Heart right ventricle (tissue), 16 donors: ENCODE results near the gene ZNF784. TPM values are rescaled to one million over a fixed set of nuclear protein-coding genes. Genes with fewer than 3 reads are reported as not detected.

ENCODE experiments used
- ATAC-seq, 8 donors: fragments of 200-7000 bp; cut with Tn5 transposase; one replicate each; pipeline ENCODE4 v1.9.1; 2020; ENCODE audit warnings: mild to moderate bottlenecking in 8 of 8, moderate library complexity in 8 of 8, moderate number of reproducible peaks in 1 of 8
- DNase-seq, 2 donors: peaks; one replicate each; pipeline ENCODE4 v3.0.0-alpha.2; 2020
- H3K27ac ChIP-seq, 10 donors: fragments of 200-600 bp; sonication (generic) in 2 of 10; one replicate each; pipeline versions ENCODE4 v1.5.0 to v1.8.0; 2020 to 2022; ENCODE audit warnings: mild to moderate bottlenecking in 3 of 10
- H3K27me3 ChIP-seq, 7 donors: fragments of 200-600 bp; one replicate each; pipeline ENCODE4 v1.8.0; 2021 to 2022; ENCODE audit warnings: mild to moderate bottlenecking in 2 of 7
- H3K36me3 ChIP-seq, 9 donors: fragments of 200-600 bp; sonication (generic) in 1 of 9; one replicate each; pipeline versions ENCODE4 v1.5.0 to v1.8.0; 2020 to 2022; ENCODE audit warnings: mild to moderate bottlenecking in 2 of 9
- H3K4me1 ChIP-seq, 9 donors: fragments of 200-600 bp; sonication (generic) in 1 of 9; one replicate each; pipeline versions ENCODE4 v1.5.0 to v1.8.0; 2020 to 2022; ENCODE audit warnings: mild to moderate bottlenecking in 4 of 9
- H3K4me3 ChIP-seq, 10 donors: fragments of 200-600 bp; sonication (generic) in 2 of 10; one replicate each; pipeline versions ENCODE4 v1.5.0 to v1.8.0; 2020 to 2022; ENCODE audit warnings: mild to moderate bottlenecking in 7 of 10, moderate library complexity in 2 of 10
- H3K9me3 ChIP-seq, 11 donors: fragments of 200-600 bp in 10 of 11; sonication (generic) in 2 of 11; one replicate each; pipeline versions ENCODE4 v1.5.0 to v1.8.0; 2013 to 2022; ENCODE audit warnings: mild to moderate bottlenecking in 2 of 11, control low read depth in 1 of 11, moderate library complexity in 1 of 11
- CTCF ChIP-seq, 9 donors: fragments of 200-600 bp; sonication (generic) in 2 of 9; IDR thresholded peaks; one replicate each; pipeline versions ENCODE4 v1.5.0 to v1.8.0; 2021 to 2022; ENCODE audit warnings: antibody characterized with exemption in 9 of 9, mild to moderate bottlenecking in 5 of 9, moderate library complexity in 1 of 9
- WGBS, 2 donors: extraction: QIAGEN DNeasy Blood & Tissue Kit; methylation state at CpG; one replicate each; pipeline ENCODE4 v1.1.7; 2013; ENCODE audit warnings: inconsistent platforms in 1 of 2; 5-methylcytosine and 5-hydroxymethylcytosine counted together
- intact Hi-C, 10 donors: fragments of 100-400 bp; cut with DNase I; formaldehyde crosslinking; loops; one replicate each; pipeline versions ENCODE4 v1.11.1 to v1.14.2; 2022
- polyA plus RNA-seq, 2 donors: library from polyadenylated mRNA; stranded (reverse); fragments of 200-250 nt; gene quantifications; one replicate each; pipeline ENCODE4 v1.2.3, GENCODE V29; 2013
- total RNA-seq, 10 donors: library from RNA; stranded (reverse); fragmentation: NEBNext Ultra II Directional in 3 of 10; extraction: Animal tissue kit (Norgen Biotek cat#: 25700) in 3 of 10; gene quantifications; one replicate each; pipeline versions ENCODE4 v1.2.1 to v1.2.4, GENCODE V29; 2021 to 2023
- donor health status: Arrhythmogenic right ventricular cardiomyopathy.
- donor health status: ischemic (EF 13 %, LVEDD 7.1; RV severe dilation, severe dysfunction).
- donor health status: healthy with polysubstance abuse.
- donor health status: DM: no; HTN: yes; CAD: no.
- donor health status: DM: no; HTN: no; CAD: no.
- donor health status: ischemic (EF 25% LVEDD 6.9; RV normal size, moderate dysfunction).
- donor health status: ischemic (EF 25% LVEDD 5.7; RV mildly dilated, moderate dysfunction).
- donor health status: healthy.
- donor health status: DM: yes; HTN: yes; CAD: no.
- donor health status: Ischemic cardiomyopathy.
- donor health status: ischemic (EF 35%, LVEDD 5.7; RV mildly dilated, moderate dysfunction).
- donor health status: nonischemic (EF 11% LVEDD 7.7; RV severe dilation, severe dysfunction).
- donor health status: DM: yes; HTN: yes; CAD: no.
- donor health status: PGD.
- donor health status: ischemic (EF 29% LVEDD 5.4; RV normal size, mild dysfunction).
- donor health status: nonischemic (EF 23%, LVEDD 6.1; RV moderate dilation, normal function).

Gene ZNF784
- total and polyA plus RNA-seq, 12 donors: 6.4 to 16.4 (median 11.8) TPM

GRCh38 chr19:55666343-55667005 lies 42.1 kb upstream of the ZNF784 start:
- H3K9me3 ChIP-seq: no peaks in the 10 kb centered on the region
- no peak overlapping the region for H3K4me3 ChIP-seq
- no peak for DNase-seq
- intact Hi-C loops: no loop called here
- H3K27ac ChIP-seq: no peak overlapping the region
- H3K4me1 ChIP-seq: peaks cover 0 to 13% (median 2%) of the 10 kb centered on the region in 9 donors
- H3K36me3 ChIP-seq: peaks cover 0 to 97% (median 67%) of the 10 kb centered on the region in 9 donors
- WGBS, 2 donors: 85 to 90% methylated on average over 12 of the region's 12 CpGs
- ATAC-seq: no peak
- no peaks in the 10 kb centered on the region for H3K27me3 ChIP-seq
- no peak for TF ChIP-seq CTCF (IDR thresholded peaks at IDR 0.05)

DNA sequence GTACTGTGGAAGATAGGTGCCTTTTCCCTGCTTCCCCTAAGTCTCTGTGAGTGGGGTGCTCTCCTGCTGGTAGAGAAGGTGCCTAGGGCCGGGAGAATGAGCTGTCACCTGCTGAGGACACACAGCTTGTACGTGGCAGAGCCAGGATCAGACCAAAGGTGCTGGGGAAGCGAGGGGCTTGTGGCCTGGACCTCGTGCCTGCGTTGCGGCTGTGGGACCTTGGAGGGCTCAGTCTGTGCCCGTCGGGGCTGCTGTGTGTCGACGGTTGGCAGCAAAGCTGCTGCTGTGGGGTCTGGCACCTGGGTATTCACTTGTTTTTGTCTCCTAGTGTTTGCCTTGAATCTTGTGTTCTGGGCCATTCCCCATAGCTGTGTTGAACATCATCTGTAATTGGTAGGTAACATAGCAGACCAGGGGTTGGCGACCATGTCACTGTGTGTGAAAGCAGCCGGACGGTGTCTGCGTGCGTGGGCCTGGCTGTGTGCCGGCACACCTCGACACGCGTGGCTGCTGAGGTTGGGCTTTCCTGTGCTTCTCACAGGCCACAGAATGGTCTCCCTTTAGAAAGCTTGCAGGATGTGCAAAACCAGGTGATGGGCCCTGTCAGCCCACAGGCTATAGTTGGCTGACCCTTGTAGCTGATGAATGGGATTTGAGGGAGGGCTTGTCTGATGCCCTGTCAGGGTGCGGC lies 39.6 kb upstream of the ZNF784 start:
- TF ChIP-seq CTCF (IDR thresholded peaks at IDR 0.05): no peak
- Histone ChIP-seq H3K4me3 (no peak overlapping the region), H3K4me1 (peaks cover 3 to 21% (median 9%) of the 10 kb centered on the region in 9 donors), H3K27ac (no peak overlapping the region), H3K27me3 (no peaks in the 10 kb centered on the region), H3K9me3 (no peaks in the 10 kb centered on the region), H3K36me3 (peaks cover 0 to 99% (median 64%) of the 10 kb centered on the region in 9 donors)
- 87 to 91% methylated on average over 20 of the region's 20 CpGs for WGBS, 2 donors
- intact Hi-C loops: no loop called here
- no peak for ATAC-seq
- no peak for DNase-seq

DNA sequence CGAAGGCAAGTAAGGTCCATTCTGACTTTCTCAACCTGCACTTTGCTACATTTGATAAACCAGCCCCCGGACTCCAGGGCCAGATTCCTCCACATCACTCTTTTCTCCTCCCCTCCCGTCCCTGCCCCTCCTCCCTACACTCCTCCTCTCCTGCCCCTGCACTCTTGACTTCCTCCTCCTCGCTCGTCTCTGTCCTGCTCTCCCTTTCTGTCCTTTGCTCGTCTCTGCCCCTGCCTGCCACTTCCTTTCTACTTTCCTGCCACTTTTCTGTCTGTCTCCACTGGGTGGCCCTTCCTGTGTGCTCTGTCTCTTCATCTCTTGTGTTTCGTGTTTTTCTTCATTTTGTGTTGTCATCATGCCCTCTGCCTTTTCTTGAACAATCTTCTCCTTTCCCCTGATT lies 37.5 kb upstream of the ZNF784 start:
- DNase-seq (no peak), ATAC-seq (no peak)
- Histone ChIP-seq H3K36me3 (peaks cover 0 to 84% (median 54%) of the 10 kb centered on the region in 9 donors), H3K27ac (no peak overlapping the region), H3K9me3 (no peaks in the 10 kb centered on the region), H3K4me3 (no peak overlapping the region), H3K4me1 (peaks cover 25 to 39% (median 30%) of the 10 kb centered on the region in 9 donors), H3K27me3 (no peaks in the 10 kb centered on the region)
- intact Hi-C loops: no loop called here
- WGBS, 2 donors: 58 to 66% methylated on average over 7 of the region's 7 CpGs
- TF ChIP-seq CTCF (IDR thresholded peaks at IDR 0.05): no peak

- intact Hi-C loops: no loop called here
- WGBS, 2 donors: 74 to 75% methylated on average over 16 of the region's 16 CpGs
- no peak for TF ChIP-seq CTCF (IDR thresholded peaks at IDR 0.05)
Observed at GRCh38 chr19:55660991-55661390, 36.6 kb upstream of the ZNF784 start.

More at GRCh38 chr19:55660991-55661390, 36.6 kb upstream of the ZNF784 start:
- Histone ChIP-seq H3K36me3 (peaks cover 0 to 75% (median 46%) of the 10 kb centered on the region in 9 donors), H3K27ac (no peak overlapping the region), H3K4me3 (no peak overlapping the region), H3K4me1 (peaks cover 33 to 47% (median 39%) of the 10 kb centered on the region in 9 donors), H3K27me3 (no peaks in the 10 kb centered on the region), H3K9me3 (no peaks in the 10 kb centered on the region)
- no peak for DNase-seq
- no peak for ATAC-seq
